GM12878 (cell line): Measurements from ENCODE around the gene NUMBL. TPM values are rescaled to one million over a fixed set of nuclear protein-coding genes. Genes with fewer than 3 reads are reported as not detected.

ENCODE experiments used
- ATAC-seq: fragments of 200-7000 bp; cut with Tn5 transposase; 3 replicates; pipeline ENCODE4 v1.9.1; 2020; ENCODE audit warnings: mild to moderate bottlenecking, moderate library complexity
- BruUV-seq: library from RNA; stranded (reverse); fragments of 400-500 nt; replicated peaks from 2 replicates; lab custom pipeline; 2021; lab: Mats Ljungman, UMichigan
- CTCF ChIA-PET: fragments of 300-600 bp; sonication (Branson Sonifier 250); formaldehyde crosslinking; extraction: SDS; loops from one replicate; lab custom pipeline; 2021; ENCODE audit warnings: inconsistent platforms; lab: Yijun Ruan, JAX
- POLR2A ChIA-PET: fragments of 350-600 bp; formaldehyde crosslinking; extraction: SDS; loops from one replicate; lab custom pipeline; 2021; ENCODE audit warnings: inconsistent platforms; lab: Charles Lee
- RAD21 ChIA-PET: fragments of 300-600 bp; sonication (Branson Sonifier 250); formaldehyde crosslinking; loops from one replicate; lab custom pipeline; 2023; ENCODE audit warnings: antibody characterized with exemption; ENCODE audit not compliant: unreplicated experiment; lab: Charles Lee
- SMC1A ChIA-PET: fragments of 300-600 bp; sonication (Branson Sonifier 250); formaldehyde crosslinking; loops from one replicate; lab custom pipeline; 2023; ENCODE audit not compliant: unreplicated experiment, uncharacterized antibody; lab: Charles Lee
- DNase-seq: peaks from one replicate; pipeline ENCODE4 v3.0.0-alpha.2; 2011; ENCODE audit warnings: low read depth, low spot score
- FAIRE-seq: peaks from 3 replicates; lab custom pipeline; 2011; peaks lifted over from hg19 to GRCh38; lab: Jason Lieb, UNC
- H2AFZ ChIP-seq: 2 replicates; pipeline ENCODE4 v1.6.0; 2011; ENCODE audit warnings: low read depth, low read length, control low read depth; ENCODE audit not compliant: control insufficient read depth
- H3K27ac ChIP-seq: 2 replicates; pipeline ENCODE4 v1.5.1; 2011; ENCODE audit warnings: control low read depth; ENCODE audit not compliant: control insufficient read depth, insufficient read depth
- H3K27me3 ChIP-seq, 2 experiments: replicated peaks in 1 of 2; 2 replicates each; pipeline versions ENCODE4 v1.6.0 to v1.6.1; 2011; ENCODE audit warnings: low read length in 1 of 2; ENCODE audit not compliant: control insufficient read depth in 2 of 2, insufficient read depth in 2 of 2
- H3K36me3 ChIP-seq, 2 experiments: 2 replicates each; pipeline ENCODE4 v1.5.1; 2011; ENCODE audit warnings: low read length in 1 of 2; ENCODE audit not compliant: control insufficient read depth in 2 of 2, insufficient read depth in 2 of 2
- H3K4me1 ChIP-seq: 2 replicates; pipeline ENCODE4 v1.6.1; 2011; ENCODE audit warnings: mild to moderate bottlenecking, low read length, moderate library complexity, mixed read lengths; ENCODE audit not compliant: control insufficient read depth, insufficient read depth
- H3K4me2 ChIP-seq: 2 replicates; pipeline ENCODE4 v1.6.0; 2011; ENCODE audit warnings: control low read depth; ENCODE audit not compliant: control insufficient read depth, insufficient read depth
- H3K4me3 ChIP-seq: fragments of 200-600 bp; sonication (generic); 2 replicates; pipeline ENCODE4 v1.5.1; 2016
- H3K79me2 ChIP-seq: 2 replicates; pipeline ENCODE4 v1.6.0; 2011; ENCODE audit warnings: low read length; ENCODE audit not compliant: control insufficient read depth, insufficient read depth
- H3K9ac ChIP-seq: 2 replicates; pipeline ENCODE4 v1.8.0; 2011; ENCODE audit warnings: low read length, control low read depth, mixed read lengths; ENCODE audit not compliant: control insufficient read depth, insufficient read depth
- H3K9me3 ChIP-seq: replicated peaks from 3 replicates; pipeline ENCODE4 v1.5.1; 2011; ENCODE audit warnings: mild to moderate bottlenecking, low read length; ENCODE audit not compliant: control insufficient read depth, insufficient read depth
- H4K20me1 ChIP-seq: 2 replicates; pipeline ENCODE4 v1.6.0; 2011; ENCODE audit not compliant: control insufficient read depth, insufficient read depth
- JUND ChIP-seq: IDR thresholded peaks from 2 replicates; pipeline ENCODE4 v1.6.1; 2012; ENCODE audit warnings: low read depth, mild to moderate bottlenecking, low read length, improper control_type of control experiment, moderate library complexity
- KAT2A ChIP-seq: conservative IDR thresholded peaks from 2 replicates; pipeline ENCODE4 v1.6.1; 2011; ENCODE audit warnings: low read depth, low read length; ENCODE audit not compliant: control insufficient read depth
- MEF2A ChIP-seq: IDR thresholded peaks from 2 replicates; pipeline ENCODE4 v1.6.1; 2011; ENCODE audit warnings: low read depth, mild to moderate bottlenecking, low read length, moderate library complexity; ENCODE audit not compliant: insufficient read depth
- NKRF ChIP-seq: fragments of 450-650 bp; conservative IDR thresholded peaks from 2 replicates; pipeline ENCODE4 v1.6.1; 2017; ENCODE audit warnings: mild to moderate bottlenecking, moderate library complexity
- NR2F1 ChIP-seq: fragments of 450-650 bp; conservative IDR thresholded peaks from 2 replicates; pipeline ENCODE4 v1.6.1; 2017; ENCODE audit warnings: mild to moderate bottlenecking
- PRDM15 ChIP-seq: fragments of 450-650 bp; formaldehyde crosslinking; IDR thresholded peaks from 2 replicates; pipeline ENCODE4 v1.4.0; 2020; ENCODE audit warnings: mild to moderate bottlenecking, moderate library complexity
- SMAD5 ChIP-seq: IDR thresholded peaks from 2 replicates; pipeline ENCODE4 v1.6.1; 2016; ENCODE audit warnings: antibody characterized with exemption, low read depth
- SMC3 ChIP-seq: IDR thresholded peaks from 2 replicates; pipeline ENCODE4 v1.6.1; 2011; ENCODE audit warnings: low read length, improper control_type of control experiment, borderline replicate concordance
- ZBTB11 ChIP-seq: fragments of 450-650 bp; formaldehyde crosslinking; IDR thresholded peaks from 2 replicates; pipeline ENCODE4 v1.5.0; 2022; ENCODE audit warnings: mild to moderate bottlenecking, missing genetic modification characterization
- WGBS: methylation state at CpG from one replicate; pipeline ENCODE4 v1.1.6; 2016; ENCODE audit warnings: low lambda C conversion rate; ENCODE audit not compliant: insufficient replicate concordance, insufficient coverage; ENCODE audit errors: missing lambda C conversion rate; 5-methylcytosine and 5-hydroxymethylcytosine counted together
- in situ Hi-C: fragments of 300-500 bp; cut with MboI; formaldehyde crosslinking; loops from 9 replicates; pipeline ENCODE4 v1.14.3; 2018; ENCODE audit warnings: mixed read lengths
- intact Hi-C: fragments of 100-400 bp; cut with micrococcal nuclease; formaldehyde crosslinking; loops from one replicate; pipeline ENCODE4 v1.14.2; 2022; ENCODE audit not compliant: unreplicated experiment
- polyA plus RNA-seq, 11 experiments: library from polyadenylated mRNA; depleted of rRNA in 4 of 11; unstranded in 6 of 11; stranded (reverse) in 5 of 11; fragments of >200 nt; fragmentation: Nextera tagmentation in 4 of 11; fragmentation: Illumina TruSeq in 1 of 11; extraction: Ambion mirVana in 4 of 11; extraction: Trizol in 1 of 11; gene quantifications; 1 replicate in 1 of 11; 2 replicates in 10 of 11; pipeline versions ENCODE4 v1.2.1 to v1.2.3, GENCODE V29; 2011 to 2016; ENCODE audit warnings: inconsistent platforms in 2 of 11, missing spikeins in 2 of 11, low read depth in 1 of 11
- total RNA-seq, 4 experiments: library from RNA; depleted of rRNA in 3 of 4; stranded (reverse); fragments of >200 nt in 3 of 4; fragmentation: Illumina TruSeq in 1 of 4; extraction: Trizol in 1 of 4; gene quantifications; 2 replicates each; pipeline versions ENCODE4 v1.2.1 to v1.2.3, GENCODE V29; 2013 to 2021

The NUMBL gene
- total and polyA plus RNA-seq, 10 of the 15 experiments (the other 5 are each of a cell fraction or from before 2014, with no cell fraction given) = 0.16 to 9.4 (median 1.9) TPM

- TF ChIP-seq SMAD5 (no peak), NR2F1 (no peak), ZBTB11 (CRISPR knock-in tag) (no peak)
These were observed 33.9 kb upstream of the NUMBL start (continued) for GRCh38 chr19:40724315-40724714.

GRCh38 chr19:40723661-40724254 is 33.3 kb upstream of the NUMBL start:
- no peak overlapping the region for H3K4me2 ChIP-seq
- FAIRE-seq (no peak), DNase-seq (no peak), ATAC-seq (no peak)
- H3K27me3 ChIP-seq = no peaks in the 10 kb centered on the region
- peaks cover 11% of the 10 kb centered on the region for H3K4me1 ChIP-seq
- TF ChIP-seq JUND (no peak), SMC3 (no peak), NKRF (no peak), PRDM15 (CRISPR knock-in tag) (no peak), KAT2A (no peak), MEF2A (no peak)
- no peak overlapping the region for H3K27ac ChIP-seq
- H2AFZ ChIP-seq = no peak overlapping the region
- no peaks in the 10 kb centered on the region; a peak in 3 of 4 replicates for H3K36me3 ChIP-seq
- H3K4me3 ChIP-seq = no peak overlapping the region
- H3K79me2 ChIP-seq = peaks cover 9% of the 10 kb centered on the region
- no TSS peak for BruUV-seq
- WGBS = 98% methylated on average over 5 of the region's 5 CpGs
- ChIA-PET SMC1A (no interaction called here), CTCF (no interaction called here), RAD21 (interaction anchor here (1.3 kb wide), 1 partner anchor 31 kb away, joined by 3 read pairs; no protein-coding TSS in a partner anchor), POLR2A (no interaction called here)
- H4K20me1 ChIP-seq = no peaks in the 10 kb centered on the region
- no peak overlapping the region for H3K9ac ChIP-seq
- intact Hi-C loops (no loop called here), in situ Hi-C loops (no loop called here)
- no peaks in the 10 kb centered on the region for H3K9me3 ChIP-seq
